Ovary (tissue), 9 donors: ENCODE measurements around the gene CDV3. TPM values are rescaled to one million over a fixed set of nuclear protein-coding genes. Genes with fewer than 3 reads are reported as not detected.

ENCODE experiments used
- DNase-seq, 5 donors: peaks; one replicate each; pipeline ENCODE4 v3.0.0-alpha.2; 2019 to 2020
- H3K27ac ChIP-seq, 2 donors: fragments of 200-600 bp; one replicate each; pipeline versions ENCODE4 v1.5.1 to v1.8.0; 2019 to 2022
- H3K27me3 ChIP-seq: fragments of 200-600 bp; one replicate; pipeline ENCODE4 v1.8.0; 2022
- H3K36me3 ChIP-seq: fragments of 200-600 bp; sonication (generic); one replicate; pipeline ENCODE4 v1.5.1; 2019
- H3K4me1 ChIP-seq: one replicate; pipeline ENCODE4 v1.8.1; 2013; ENCODE audit warnings: mild to moderate bottlenecking, moderate library complexity; ENCODE audit not compliant: insufficient read depth
- H3K4me3 ChIP-seq: fragments of 200-600 bp; sonication (generic); one replicate; pipeline ENCODE4 v1.5.1; 2017
- H3K9me3 ChIP-seq, 2 donors: fragments of 200-600 bp in 1 of 2; sonication (generic) in 1 of 2; one replicate each; pipeline versions ENCODE4 v1.5.1 to v1.8.1; 2013 to 2019; ENCODE audit warnings: mild to moderate bottlenecking in 1 of 2, moderate library complexity in 1 of 2
- CTCF ChIP-seq, 3 donors: fragments of 450-650 bp in 2 of 3; fragments of 200-600 bp in 1 of 3; IDR thresholded peaks; one replicate each; pipeline versions ENCODE4 v1.5.1 to v1.8.0; 2016 to 2022; ENCODE audit warnings: antibody characterized with exemption in 3 of 3, mild to moderate bottlenecking in 1 of 3
- EP300 ChIP-seq: sonication (generic); formaldehyde crosslinking; IDR thresholded peaks from one replicate; pipeline ENCODE4 v1.6.1; 2017; ENCODE audit warnings: antibody characterized with exemption
- POLR2A ChIP-seq: fragments of 450-650 bp; IDR thresholded peaks from one replicate; pipeline ENCODE4 v1.6.1; 2017; ENCODE audit warnings: antibody characterized with exemption, mild to moderate bottlenecking, moderate library complexity
- WGBS, 3 donors: extraction: QIAGEN DNeasy Blood & Tissue Kit in 1 of 3; methylation state at CpG; one replicate each; pipeline versions ENCODE4 v1.1.5 to v1.1.7; 2013 to 2017; 5-methylcytosine and 5-hydroxymethylcytosine counted together
- intact Hi-C, 4 donors: fragments of 100-400 bp; cut with DNase I; formaldehyde crosslinking; loops; one replicate each; pipeline versions ENCODE4 v1.11.0 to v1.15.1; 2022 to 2023
- polyA plus RNA-seq, 2 donors: library from polyadenylated mRNA; stranded (reverse); fragments of 200-250 nt in 1 of 2; fragments of 350-450 nt in 1 of 2; fragmentation: Illumina TruSeq in 1 of 2; extraction: RNeasy Lipid Tissue Mini Kit (QIAGEN cat#74804) in 1 of 2; gene quantifications; one replicate each; pipeline ENCODE4 v1.2.3, GENCODE V29; 2013 to 2014
- total RNA-seq, 7 donors: library from RNA; depleted of rRNA in 2 of 7; stranded (reverse); fragments of >200 nt in 2 of 7; fragmentation: NEBNext Ultra II Directional in 3 of 7; extraction: Animal tissue kit (Norgen Biotek cat#: 25700) in 3 of 7; gene quantifications; one replicate each; pipeline versions ENCODE4 v1.1.0 to v1.2.4, GENCODE V29; 2016 to 2023
- donor health status: DM: no; HTN: no; CAD: no; lungs with moderate emphysema.
- donor health status: DM: no; HTN: no; CAD: no.
- donor health status: Bipolar disorder and iron deficiency.
- donor health status: DM: yes; HTN: yes; CAD: no.
- donor health status: DM: no; HTN: no; CAD: no.
- donor health status: DM: yes; HTN: yes; CAD: no.

The CDV3 gene
- total and polyA plus RNA-seq, 9 donors: 51.3 to 168 (median 134) TPM

- Histone ChIP-seq H3K27ac (no peak overlapping the region), H3K4me3 (no peak overlapping the region), H3K4me1 (no peaks in the 10 kb centered on the region), H3K27me3 (no peaks in the 10 kb centered on the region), H3K36me3 (no peaks in the 10 kb centered on the region), H3K9me3 (no peaks in the 10 kb centered on the region)
- WGBS, 3 donors: 81 to 91% (median 87%) methylated on average over 2 of the region's 2 CpGs
- intact Hi-C loops: no loop called here
- DNase-seq: no peak
- TF ChIP-seq CTCF (IDR thresholded peaks at IDR 0.05): no peak
- no peak for TF ChIP-seq POLR2A
- no peak for TF ChIP-seq EP300
Observed at GRCh38 chr3:133588784-133589465, 15.4 kb downstream of the CDV3 start.

- Histone ChIP-seq H3K4me3 (no peak overlapping the region), H3K9me3 (no peaks in the 10 kb centered on the region), H3K4me1 (no peaks in the 10 kb centered on the region), H3K36me3 (no peaks in the 10 kb centered on the region), H3K27me3 (no peaks in the 10 kb centered on the region), H3K27ac (no peak overlapping the region)
- intact Hi-C loops: no loop called here
- no peak for DNase-seq
- no peak for TF ChIP-seq CTCF (IDR thresholded peaks at IDR 0.05)
- TF ChIP-seq EP300: no peak
- no peak for TF ChIP-seq POLR2A
- 75 to 89% (median 81%) methylated on average over 8 of the region's 8 CpGs for WGBS, 3 donors
Observed at GRCh38 chr3:133589503-133589902, 16.0 kb downstream of the CDV3 start.

DNA sequence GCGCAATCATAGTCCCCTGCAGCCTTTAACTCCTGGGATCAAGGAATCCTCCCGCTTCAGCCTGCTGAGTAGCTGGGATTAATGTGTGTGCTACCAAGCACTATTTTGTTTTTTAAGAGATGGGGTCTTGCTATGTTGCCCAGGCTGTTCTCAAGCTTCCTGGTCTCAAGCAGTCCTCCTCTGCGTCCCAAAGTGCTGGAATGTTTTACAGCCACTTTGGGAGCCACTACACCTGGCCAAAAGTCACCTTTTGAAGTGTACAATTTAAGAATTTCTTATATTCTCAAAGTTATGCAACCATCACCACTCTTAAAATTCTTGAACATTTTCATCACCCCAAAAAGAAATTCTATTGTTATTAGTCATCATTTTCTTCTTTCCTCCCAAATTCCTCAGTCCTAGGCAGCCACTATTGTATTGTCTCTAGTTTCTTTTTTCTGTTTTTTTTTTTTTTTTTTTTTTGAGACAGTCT, 17.8 kb downstream of the CDV3 start:
- no peak for TF ChIP-seq EP300
- no peak overlapping the region for H3K27ac ChIP-seq
- 82 to 93% (median 87%) methylated on average over 3 of the region's 3 CpGs for WGBS, 3 donors

DNA sequence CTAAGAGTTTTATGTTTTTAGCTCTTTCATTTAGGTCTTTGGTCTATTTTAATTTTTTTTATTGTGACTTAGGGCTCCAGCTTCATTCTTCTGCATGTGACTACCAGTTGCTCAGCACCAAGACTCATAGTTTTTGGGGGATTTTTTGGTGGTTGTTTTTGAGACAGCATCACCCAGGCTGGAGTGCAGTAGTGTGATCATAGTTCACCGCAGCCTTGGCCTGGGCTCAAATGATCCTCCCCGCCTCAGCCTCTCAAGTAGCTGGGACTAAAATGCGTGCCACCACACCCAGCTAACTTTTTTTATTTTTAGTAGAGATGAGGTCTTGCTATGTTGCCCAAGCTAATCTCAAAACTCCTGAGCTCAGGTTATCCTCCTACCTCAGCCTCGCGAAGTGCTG, 19.4 kb downstream of the CDV3 start:
- Histone ChIP-seq H3K4me1 (no peaks in the 10 kb centered on the region), H3K36me3 (no peaks in the 10 kb centered on the region), H3K27ac (no peak overlapping the region), H3K9me3 (no peaks in the 10 kb centered on the region), H3K4me3 (no peak overlapping the region), H3K27me3 (no peaks in the 10 kb centered on the region)
- DNase-seq: no peak
- intact Hi-C loops: no loop called here
- WGBS, 3 donors: 90 to 99% (median 95%) methylated on average over 5 of the region's 5 CpGs
- TF ChIP-seq POLR2A: no peak
- no peak for TF ChIP-seq CTCF (IDR thresholded peaks at IDR 0.05)
- TF ChIP-seq EP300: no peak

More for the DNA sequence above, 17.8 kb downstream of the CDV3 start:
- Histone ChIP-seq H3K4me1 (no peaks in the 10 kb centered on the region), H3K27me3 (no peaks in the 10 kb centered on the region), H3K9me3 (no peaks in the 10 kb centered on the region), H3K36me3 (no peaks in the 10 kb centered on the region), H3K4me3 (no peak overlapping the region)
- DNase-seq: no peak
- intact Hi-C loops: no loop called here

DNA sequence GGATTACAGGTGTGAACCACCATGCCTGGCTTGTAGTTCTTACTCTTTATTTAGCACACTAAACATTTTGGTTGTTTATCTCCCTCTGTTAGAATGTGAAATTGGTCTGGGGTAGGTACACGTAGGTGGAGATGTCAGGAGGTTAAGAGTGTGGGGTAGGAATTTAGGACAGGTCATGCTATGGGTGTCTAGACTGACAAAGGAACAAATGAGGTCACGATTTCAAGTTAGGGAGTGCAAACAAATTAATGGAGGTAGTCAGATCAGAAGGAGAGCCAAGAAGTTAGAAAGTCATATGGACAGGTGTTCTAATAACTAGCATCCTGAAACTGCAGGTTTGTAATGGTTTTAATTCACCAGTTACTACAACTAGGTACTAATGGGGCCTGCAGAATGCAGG, 19.8 kb downstream of the CDV3 start:
- no peaks in the 10 kb centered on the region for H3K36me3 ChIP-seq
- WGBS, 3 donors: 85 to 86% (median 86%) methylated on average over 2 of the region's 2 CpGs
- intact Hi-C loops: no loop called here

More for the DNA sequence above, 19.8 kb downstream of the CDV3 start:
- Histone ChIP-seq H3K27ac (no peak overlapping the region), H3K4me1 (no peaks in the 10 kb centered on the region), H3K4me3 (no peak overlapping the region), H3K9me3 (no peaks in the 10 kb centered on the region), H3K27me3 (no peaks in the 10 kb centered on the region)
- TF ChIP-seq EP300 (no peak), CTCF (IDR thresholded peaks at IDR 0.05) (no peak), POLR2A (no peak)
- no peak for DNase-seq
